VCaP (cell line): ENCODE results near the gene LAG3.
"Not testable (repeated sequence)": the region's sequence is repeated elsewhere in the genome, so short reads cannot be mapped to it uniquely, and the experiment has no call there.

Experiments used
- H3K27ac ChIP-seq: fragments of 450-650 bp; 2 replicates; pipeline ENCODE4 v1.5.1; 2017
- TF ChIP-seq, protein P1 (sequence below): fragments of 450-650 bp; conservative IDR thresholded peaks from 2 replicates; pipeline ENCODE4 v1.5.1; 2017; ENCODE audit warnings: mild to moderate bottlenecking, moderate library complexity

Gene LAG3

DNA sequence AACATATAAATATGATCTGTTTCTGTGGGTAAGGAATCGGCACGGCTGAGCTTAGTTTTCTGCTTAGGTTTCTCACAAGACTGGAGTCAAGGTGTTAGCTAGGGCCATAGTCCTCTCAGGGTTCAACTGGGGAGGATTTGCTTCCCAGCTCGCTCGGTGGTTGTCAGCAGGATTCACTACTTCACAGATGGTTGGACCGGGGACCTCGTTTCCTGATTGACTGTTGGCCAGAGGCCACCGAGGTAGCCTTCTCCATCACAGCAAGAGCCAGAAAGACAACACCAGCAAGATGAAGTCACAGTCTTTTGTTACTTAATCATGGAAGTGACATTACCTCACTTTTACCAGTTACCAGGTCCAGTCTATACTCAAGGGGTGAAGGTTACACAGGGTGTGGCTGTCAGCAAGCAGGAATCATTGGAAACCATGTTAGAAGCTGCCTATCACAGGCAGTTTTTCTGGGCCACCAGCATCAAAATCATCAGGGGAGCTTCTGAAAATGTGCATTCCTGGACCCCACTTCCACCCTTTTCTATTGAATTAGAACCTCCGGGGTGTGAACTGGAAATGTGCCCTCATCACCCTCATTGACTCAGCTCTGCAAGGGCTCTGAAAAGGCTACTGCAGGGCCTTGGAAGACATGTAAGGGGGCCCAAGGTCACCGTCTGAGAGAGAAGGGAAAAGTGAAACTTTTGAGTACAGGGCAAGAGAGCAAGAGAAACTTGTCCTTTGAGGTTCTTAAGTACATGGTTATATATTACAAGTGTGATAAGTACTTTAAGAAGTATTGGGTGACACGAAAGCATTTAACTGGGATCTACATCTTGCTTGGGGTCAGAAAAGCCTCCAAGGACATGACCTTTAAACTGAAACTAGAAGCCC, 37.6 kb upstream of the LAG3 start:
- peak overlapping the region; percentile 74 for H3K27ac ChIP-seq
- TF ChIP-seq, protein P1, sequence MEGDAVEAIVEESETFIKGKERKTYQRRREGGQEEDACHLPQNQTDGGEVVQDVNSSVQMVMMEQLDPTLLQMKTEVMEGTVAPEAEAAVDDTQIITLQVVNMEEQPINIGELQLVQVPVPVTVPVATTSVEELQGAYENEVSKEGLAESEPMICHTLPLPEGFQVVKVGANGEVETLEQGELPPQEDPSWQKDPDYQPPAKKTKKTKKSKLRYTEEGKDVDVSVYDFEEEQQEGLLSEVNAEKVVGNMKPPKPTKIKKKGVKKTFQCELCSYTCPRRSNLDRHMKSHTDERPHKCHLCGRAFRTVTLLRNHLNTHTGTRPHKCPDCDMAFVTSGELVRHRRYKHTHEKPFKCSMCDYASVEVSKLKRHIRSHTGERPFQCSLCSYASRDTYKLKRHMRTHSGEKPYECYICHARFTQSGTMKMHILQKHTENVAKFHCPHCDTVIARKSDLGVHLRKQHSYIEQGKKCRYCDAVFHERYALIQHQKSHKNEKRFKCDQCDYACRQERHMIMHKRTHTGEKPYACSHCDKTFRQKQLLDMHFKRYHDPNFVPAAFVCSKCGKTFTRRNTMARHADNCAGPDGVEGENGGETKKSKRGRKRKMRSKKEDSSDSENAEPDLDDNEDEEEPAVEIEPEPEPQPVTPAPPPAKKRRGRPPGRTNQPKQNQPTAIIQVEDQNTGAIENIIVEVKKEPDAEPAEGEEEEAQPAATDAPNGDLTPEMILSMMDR = no peak

- peak overlapping the region; percentile 74 for H3K27ac ChIP-seq
- TF ChIP-seq, protein P1 = peak; percentile 96
These were observed 36.7 kb upstream of the LAG3 start for GRCh38 chr12:6735448-6736191.

- peak overlapping the region; percentile 74 for H3K27ac ChIP-seq
- TF ChIP-seq, protein P1 = no peak
These were observed 35.6 kb upstream of the LAG3 start for GRCh38 chr12:6736754-6737153.

- not testable (repeated sequence) for H3K27ac ChIP-seq
These were observed 30.2 kb upstream of the LAG3 start for GRCh38 chr12:6742080-6742479.

DNA sequence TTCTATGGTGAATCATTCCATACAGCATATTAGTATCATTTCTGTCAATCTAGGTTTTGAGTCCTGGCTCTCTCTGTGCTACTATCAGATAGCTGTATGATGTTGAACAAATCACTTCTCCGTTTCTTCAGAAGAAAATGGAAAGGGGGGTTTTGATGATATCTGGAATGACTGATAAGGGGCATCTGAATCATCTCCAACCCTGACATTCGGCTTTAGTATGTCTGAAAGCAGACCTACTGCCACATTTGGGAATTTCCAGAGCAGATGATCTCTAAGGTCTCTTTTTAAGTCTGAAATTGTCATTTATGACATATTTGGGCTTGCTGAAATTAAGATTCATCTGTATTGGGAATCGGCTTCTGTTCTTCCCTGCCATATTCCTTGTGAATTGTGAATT, 29.5 kb upstream of the LAG3 start:
- no peak overlapping the region for H3K27ac ChIP-seq
- TF ChIP-seq, protein P1 = no peak

GRCh38 chr12:6743300-6743699, 29.0 kb upstream of the LAG3 start:
- H3K27ac ChIP-seq = not testable (repeated sequence)

GRCh38 chr12:6745741-6746525, 26.4 kb upstream of the LAG3 start:
- TF ChIP-seq, protein P1 = no peak
- no peak overlapping the region for H3K27ac ChIP-seq

GRCh38 chr12:6747216-6747615, 25.1 kb upstream of the LAG3 start:
- H3K27ac ChIP-seq = no peak overlapping the region
- TF ChIP-seq, protein P1 = no peak
